Hepatocyte (in vitro differentiated cells): Measurements from ENCODE around the gene FBXO42. TPM values are rescaled to one million over a fixed set of nuclear protein-coding genes. Genes with fewer than 3 reads are reported as not detected.
"Not testable (repeated sequence)": the region's sequence is repeated elsewhere in the genome, so short reads cannot be mapped to it uniquely, and the experiment has no call there.

Experiments used
- DNase-seq: peaks from one replicate; pipeline ENCODE4 v3.0.0-alpha.2; 2016; ENCODE audit warnings: low spot score
- H2AFZ ChIP-seq: fragments of 200-600 bp; sonication (generic); 2 replicates; pipeline ENCODE4 v1.6.0; 2016; ENCODE audit warnings: antibody characterized with exemption, mild to moderate bottlenecking
- H3K27ac ChIP-seq: fragments of 200-600 bp; sonication (generic); 2 replicates; pipeline ENCODE4 v1.5.1; 2016; ENCODE audit warnings: mild to moderate bottlenecking
- H3K27me3 ChIP-seq: fragments of 200-600 bp; sonication (generic); 2 replicates; pipeline ENCODE4 v1.6.1; 2016
- H3K36me3 ChIP-seq: fragments of 200-600 bp; sonication (generic); replicated peaks from 2 replicates; pipeline ENCODE4 v1.5.1; 2016; ENCODE audit warnings: low read depth; ENCODE audit not compliant: insufficient read depth
- H3K4me1 ChIP-seq: fragments of 200-600 bp; sonication (generic); 2 replicates; pipeline ENCODE4 v1.5.1; 2016; ENCODE audit warnings: mild to moderate bottlenecking, moderate library complexity; ENCODE audit not compliant: insufficient read depth
- H3K4me2 ChIP-seq: fragments of 200-600 bp; sonication (generic); 2 replicates; pipeline ENCODE4 v1.6.0; 2016
- H3K4me3 ChIP-seq: fragments of 200-600 bp; sonication (generic); 2 replicates; pipeline ENCODE4 v1.5.1; 2016; ENCODE audit warnings: mild to moderate bottlenecking
- H3K79me2 ChIP-seq: fragments of 200-600 bp; sonication (generic); 2 replicates; pipeline ENCODE4 v1.6.0; 2017; ENCODE audit warnings: mild to moderate bottlenecking
- H3K9me2 ChIP-seq: fragments of 200-600 bp; sonication (generic); replicated peaks from 2 replicates; pipeline ENCODE4 v1.6.0; 2017; ENCODE audit warnings: mild to moderate bottlenecking; ENCODE audit not compliant: insufficient read depth
- H3K9me3 ChIP-seq: fragments of 200-600 bp; sonication (generic); 2 replicates; pipeline ENCODE4 v1.5.1; 2016; ENCODE audit warnings: low read depth, mild to moderate bottlenecking
- H4K20me1 ChIP-seq: fragments of 200-600 bp; sonication (generic); 2 replicates; pipeline ENCODE4 v1.6.0; 2016; ENCODE audit warnings: mild to moderate bottlenecking; ENCODE audit not compliant: insufficient read depth, poor library complexity, severe bottlenecking
- CTCF ChIP-seq: fragments of 200-600 bp; sonication (generic); IDR thresholded peaks from 2 replicates; pipeline ENCODE4 v1.5.1; 2016; ENCODE audit warnings: antibody characterized with exemption, mild to moderate bottlenecking; ENCODE audit not compliant: poor library complexity
- EZH2 ChIP-seq: fragments of 200-600 bp; sonication (generic); IDR thresholded peaks from 2 replicates; pipeline ENCODE4 v1.6.1; 2016; ENCODE audit warnings: antibody characterized with exemption, mild to moderate bottlenecking, borderline replicate concordance
- EZH2phosphoT487 ChIP-seq: fragments of 200-600 bp; sonication (generic); IDR thresholded peaks from one replicate; pipeline ENCODE4 v1.6.1; 2018; ENCODE audit warnings: antibody characterized with exemption, mild to moderate bottlenecking, low read depth, moderate library complexity; ENCODE audit not compliant: unreplicated experiment, severe bottlenecking
- WGBS: methylation state at CpG from one replicate; pipeline ENCODE4 v1.1.6; 2016; ENCODE audit warnings: low lambda C conversion rate; ENCODE audit errors: missing lambda C conversion rate; 5-methylcytosine and 5-hydroxymethylcytosine counted together
- polyA plus RNA-seq: library from polyadenylated mRNA; unstranded; fragments of >200 nt; fragmentation: Nextera tagmentation; extraction: Ambion mirVana; gene quantifications from 2 replicates; pipeline ENCODE4 v1.2.1, GENCODE V29; 2016
- total RNA-seq: library from RNA; depleted of rRNA; stranded (reverse); fragments of >200 nt; gene quantifications from 2 replicates; pipeline ENCODE4 v1.2.3, GENCODE V29; 2014

Gene FBXO42
- total and polyA plus RNA-seq, 2 experiments from 2014 or later: 19.5 to 21.1 TPM

DNA sequence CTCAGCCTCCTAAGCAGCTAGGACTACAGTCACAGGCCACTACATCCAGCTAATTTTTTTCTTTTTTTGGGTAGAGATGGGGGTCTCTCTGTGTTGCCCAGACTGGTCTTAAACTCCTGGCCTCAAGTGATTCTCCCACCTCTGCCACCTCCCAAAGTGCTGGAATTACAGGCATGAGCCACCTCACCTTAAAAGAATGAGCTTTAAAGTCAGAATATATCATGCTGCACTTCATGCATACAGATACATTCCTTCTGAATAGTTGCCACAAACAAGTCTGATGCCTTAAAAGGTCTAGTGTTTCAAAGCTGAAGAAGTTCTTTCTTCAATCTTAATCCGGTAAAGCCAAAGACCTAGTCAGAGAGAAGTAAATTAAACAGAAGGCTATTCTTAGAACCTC lies 91.5 kb downstream of the FBXO42 start:
- H3K4me2 ChIP-seq: no peak overlapping the region
- peaks cover 48% of the 10 kb centered on the region for H3K79me2 ChIP-seq
- H2AFZ ChIP-seq: no peak overlapping the region
- H3K9me2 ChIP-seq: no peaks in the 10 kb centered on the region
- no peaks in the 10 kb centered on the region for H3K36me3 ChIP-seq
- no peaks in the 10 kb centered on the region for H3K27me3 ChIP-seq
- WGBS: 89% methylated on average over 1 of the region's 1 CpG
- H3K27ac ChIP-seq: peak overlapping the region; percentile 24
- H3K4me3 ChIP-seq: no peak overlapping the region
- no peak for DNase-seq
- TF ChIP-seq CTCF (no peak), EZH2 (no peak)
- no peaks in the 10 kb centered on the region for H3K4me1 ChIP-seq
- no peaks in the 10 kb centered on the region for H4K20me1 ChIP-seq
- no peaks in the 10 kb centered on the region for H3K9me3 ChIP-seq

DNA sequence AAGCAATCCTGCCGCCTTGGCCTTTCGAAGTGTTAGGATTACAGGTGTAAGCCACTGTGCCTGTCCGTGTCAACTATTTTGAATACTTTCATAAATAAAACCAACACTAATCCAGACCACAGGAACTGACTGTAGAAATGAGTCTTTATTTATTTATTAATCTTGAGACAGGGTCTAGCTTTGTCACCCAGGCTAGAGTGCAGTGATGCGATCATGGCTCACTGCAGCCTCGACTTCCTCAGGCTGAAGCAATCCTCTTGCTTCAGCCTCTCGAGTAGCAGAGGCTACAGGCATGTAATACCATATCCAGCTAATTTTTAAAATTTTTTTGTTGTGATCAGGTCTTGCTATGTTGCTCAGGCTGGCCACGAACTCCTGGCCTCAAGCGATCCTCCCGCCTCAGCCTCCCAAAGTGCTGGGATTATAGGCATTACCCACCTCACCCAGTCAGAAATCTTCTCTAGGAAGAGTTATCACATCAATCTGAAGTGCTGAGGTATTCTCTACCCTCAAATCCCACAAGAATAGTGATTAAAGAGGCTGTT lies 93.6 kb downstream of the FBXO42 start:
- H3K9me2 ChIP-seq: no peaks in the 10 kb centered on the region
- H3K9me3 ChIP-seq: no peaks in the 10 kb centered on the region
- DNase-seq: no peak
- no peak for TF ChIP-seq EZH2
- TF ChIP-seq EZH2phosphoT487: no peak
- no peak for TF ChIP-seq CTCF
- H3K79me2 ChIP-seq: peaks cover 37% of the 10 kb centered on the region
- no peak overlapping the region for H3K27ac ChIP-seq
- 99% methylated on average over 9 of the region's 9 CpGs for WGBS
- H3K36me3 ChIP-seq: no peaks in the 10 kb centered on the region
- no peak overlapping the region for H2AFZ ChIP-seq
- no peak overlapping the region for H3K4me2 ChIP-seq
- H4K20me1 ChIP-seq: no peaks in the 10 kb centered on the region
- no peaks in the 10 kb centered on the region for H3K4me1 ChIP-seq
- H3K4me3 ChIP-seq: no peak overlapping the region
- no peaks in the 10 kb centered on the region for H3K27me3 ChIP-seq

DNA sequence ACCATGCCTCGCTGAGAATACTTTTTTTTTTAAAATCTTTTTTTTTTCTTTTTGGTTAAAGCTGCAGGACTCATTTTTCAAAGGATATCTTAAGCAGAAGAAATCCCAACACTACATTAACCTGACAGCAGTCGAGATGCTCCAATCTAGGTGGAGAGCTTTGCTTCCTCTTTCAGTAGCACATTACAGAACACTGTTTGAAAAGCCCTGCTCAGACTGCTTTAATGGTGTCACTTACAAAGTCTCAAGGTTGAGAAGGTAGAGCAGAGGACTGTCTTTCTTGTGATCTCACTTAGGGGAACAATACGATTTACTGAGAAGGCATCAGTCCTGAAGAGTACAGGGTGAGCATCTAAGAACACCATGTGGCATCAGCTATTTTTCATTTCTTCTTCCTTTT lies 94.3 kb downstream of the FBXO42 start:
- 89% methylated on average over 3 of the region's 3 CpGs for WGBS
- Histone ChIP-seq H3K4me2 (no peak overlapping the region), H3K4me1 (no peaks in the 10 kb centered on the region), H3K36me3 (no peaks in the 10 kb centered on the region), H3K9me3 (no peaks in the 10 kb centered on the region), H3K9me2 (no peaks in the 10 kb centered on the region), H3K79me2 (peaks cover 37% of the 10 kb centered on the region), H3K4me3 (no peak overlapping the region), H3K27me3 (no peaks in the 10 kb centered on the region), H3K27ac (no peak overlapping the region), H2AFZ (no peak overlapping the region), H4K20me1 (no peaks in the 10 kb centered on the region)
- TF ChIP-seq EZH2 (no peak), EZH2phosphoT487 (no peak), CTCF (no peak)
- DNase-seq: no peak

DNA sequence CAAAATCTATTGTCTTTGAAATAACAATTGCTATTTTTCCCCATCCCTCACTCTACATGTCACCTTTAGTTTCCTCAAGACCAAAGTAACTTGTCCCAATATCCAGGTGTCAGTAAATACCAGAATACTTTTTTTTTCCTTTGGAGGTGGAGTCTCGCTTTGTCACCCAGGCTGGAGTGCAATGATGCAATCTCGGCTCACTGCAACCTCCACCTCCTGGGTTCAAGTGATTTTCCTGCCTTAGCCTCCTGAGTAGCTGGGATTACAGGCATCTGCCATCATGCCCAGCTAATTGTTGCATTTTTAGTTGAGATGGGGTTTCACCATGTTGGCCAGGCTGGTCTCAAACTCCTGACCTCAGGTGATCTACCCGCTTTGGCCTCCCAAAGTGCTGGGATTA lies 94.7 kb downstream of the FBXO42 start:
- H3K9me3 ChIP-seq, H2AFZ ChIP-seq, H3K4me1 ChIP-seq, H3K9me2 ChIP-seq, DNase-seq, H3K4me3 ChIP-seq, H4K20me1 ChIP-seq, H3K4me2 ChIP-seq, H3K36me3 ChIP-seq, H3K27ac ChIP-seq, H3K27me3 ChIP-seq: not testable (repeated sequence)
- 89% methylated on average over 3 of the region's 3 CpGs for WGBS
- peaks cover 33% of the 10 kb centered on the region for H3K79me2 ChIP-seq
